Fibroblast of pulmonary artery (primary cell): ENCODE measurements around the gene FKBP6.
A peak's percentile ranks its signal among the peaks of the same experiment; 100 is the strongest.
"Not testable (repeated sequence)": the region's sequence is repeated elsewhere in the genome, so short reads cannot be mapped to it uniquely, and the experiment has no call there.

Experiments
- DNase-seq: peaks from one replicate; pipeline ENCODE4 v3.0.0-alpha.2; 2010; ENCODE audit warnings: low read depth
- H3K4me3 ChIP-seq: replicated peaks from 2 replicates; pipeline ENCODE4 v1.5.1; 2011; ENCODE audit warnings: low read depth, mild to moderate bottlenecking, control low read depth, low read length, moderate library complexity
- TF ChIP-seq, protein P1 (sequence below): IDR thresholded peaks from 2 replicates; pipeline ENCODE4 v1.5.1; 2011; ENCODE audit warnings: mild to moderate bottlenecking, control low read depth, low read length, inconsistent platforms; ENCODE audit errors: missing control alignments

FKBP6 gene

DNA sequence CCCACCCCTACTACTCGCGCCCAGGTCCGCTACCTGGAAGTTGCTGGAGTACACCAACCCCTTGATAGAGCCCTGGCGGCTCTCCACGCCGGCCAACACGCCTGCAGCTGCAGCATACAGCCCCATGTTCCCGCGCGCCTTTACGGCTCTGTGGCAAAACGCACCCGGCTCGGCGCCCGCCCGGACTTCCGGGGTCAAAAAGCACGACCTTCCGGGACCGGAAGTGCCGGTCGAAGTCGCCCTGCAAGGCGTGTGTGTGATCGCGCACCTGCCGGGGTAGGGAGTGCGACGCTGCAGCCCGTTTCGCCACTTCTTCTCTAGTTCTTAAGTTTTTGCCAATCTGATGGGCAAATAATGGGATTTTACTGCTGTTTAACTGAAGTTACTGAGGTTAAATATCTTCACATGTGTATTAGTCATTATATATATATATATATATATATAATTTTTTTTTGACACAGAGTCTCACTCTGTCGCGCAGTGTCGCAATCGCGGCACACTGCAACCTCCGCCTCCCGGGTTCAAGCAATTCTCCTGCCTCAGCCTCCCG is 19.2 kb upstream of the FKBP6 start, which contains the start of gene NSUN5:
TSS of gene NSUN5 (minus strand) at position 162 of the 550 bp plus-strand sequence. CDS start at position 126, 36 bp downstream.
- DNase-seq: peak; percentile 62
- TF ChIP-seq, protein P1, sequence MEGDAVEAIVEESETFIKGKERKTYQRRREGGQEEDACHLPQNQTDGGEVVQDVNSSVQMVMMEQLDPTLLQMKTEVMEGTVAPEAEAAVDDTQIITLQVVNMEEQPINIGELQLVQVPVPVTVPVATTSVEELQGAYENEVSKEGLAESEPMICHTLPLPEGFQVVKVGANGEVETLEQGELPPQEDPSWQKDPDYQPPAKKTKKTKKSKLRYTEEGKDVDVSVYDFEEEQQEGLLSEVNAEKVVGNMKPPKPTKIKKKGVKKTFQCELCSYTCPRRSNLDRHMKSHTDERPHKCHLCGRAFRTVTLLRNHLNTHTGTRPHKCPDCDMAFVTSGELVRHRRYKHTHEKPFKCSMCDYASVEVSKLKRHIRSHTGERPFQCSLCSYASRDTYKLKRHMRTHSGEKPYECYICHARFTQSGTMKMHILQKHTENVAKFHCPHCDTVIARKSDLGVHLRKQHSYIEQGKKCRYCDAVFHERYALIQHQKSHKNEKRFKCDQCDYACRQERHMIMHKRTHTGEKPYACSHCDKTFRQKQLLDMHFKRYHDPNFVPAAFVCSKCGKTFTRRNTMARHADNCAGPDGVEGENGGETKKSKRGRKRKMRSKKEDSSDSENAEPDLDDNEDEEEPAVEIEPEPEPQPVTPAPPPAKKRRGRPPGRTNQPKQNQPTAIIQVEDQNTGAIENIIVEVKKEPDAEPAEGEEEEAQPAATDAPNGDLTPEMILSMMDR: no peak

DNA sequence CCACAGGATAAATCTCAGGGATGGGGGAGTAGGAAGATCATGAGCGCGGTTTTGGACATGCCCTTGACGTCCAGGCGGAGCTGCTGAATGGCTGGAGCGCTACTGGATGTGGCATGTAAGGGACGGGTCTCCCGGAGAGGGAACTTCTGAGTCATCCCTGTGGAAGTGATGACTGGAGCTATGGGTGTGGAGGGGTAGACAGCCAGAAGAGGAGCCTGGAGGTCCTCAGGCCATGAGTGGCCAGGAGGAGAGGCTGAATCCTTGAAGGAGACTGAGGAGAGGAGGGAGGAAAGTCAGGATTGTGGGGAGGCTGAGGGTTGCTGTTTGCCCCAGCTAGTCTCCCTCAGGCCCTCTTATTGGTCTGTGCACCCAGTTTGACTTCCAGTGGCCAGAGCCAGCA is 16.5 kb upstream of the FKBP6 start:
- H3K4me3 ChIP-seq, DNase-seq: not testable (repeated sequence)

More for the DNA sequence above, 19.2 kb upstream of the FKBP6 start, which contains the start of gene NSUN5:
- H3K4me3 ChIP-seq: peak within 1 kb of the TSS; percentile 57

DNA sequence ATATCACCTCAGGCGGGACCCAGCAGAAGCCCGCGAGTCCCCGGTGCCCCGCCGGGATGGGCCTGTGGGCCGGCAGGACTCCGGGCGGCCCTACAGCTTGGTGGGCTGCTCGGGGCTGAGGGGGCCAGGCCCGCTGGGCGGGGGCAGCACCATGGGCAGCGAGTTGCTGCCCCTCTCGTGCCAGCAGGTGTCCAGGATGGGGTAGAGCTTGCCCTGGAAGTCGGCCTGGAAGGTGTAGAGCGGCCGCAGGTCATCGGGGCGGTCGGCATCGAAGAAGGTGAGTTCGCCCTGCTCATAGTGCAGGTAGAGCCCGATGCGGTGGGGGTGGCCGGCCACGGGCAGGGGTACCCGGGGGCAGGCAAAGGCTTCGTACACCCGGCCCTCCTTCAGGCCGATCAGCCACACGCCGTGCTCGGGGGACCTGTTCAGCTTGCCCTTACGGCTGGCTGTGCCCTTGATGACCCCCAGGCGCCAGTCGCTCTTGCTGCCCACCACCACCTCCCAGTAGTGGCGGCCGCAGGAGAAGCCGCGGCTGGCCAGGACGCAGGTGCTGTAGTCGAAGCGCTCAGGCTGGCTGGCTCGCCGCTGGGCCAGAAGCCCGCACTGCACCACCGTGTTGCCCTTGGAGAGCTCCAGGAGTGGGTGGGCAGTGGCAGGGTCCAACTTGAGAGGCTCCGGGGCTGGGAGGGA is 15.0 kb upstream of the FKBP6 start:
- TF ChIP-seq, protein P1: no peak
- H3K4me3 ChIP-seq: no peak overlapping the region
- DNase-seq: no peak

DNA sequence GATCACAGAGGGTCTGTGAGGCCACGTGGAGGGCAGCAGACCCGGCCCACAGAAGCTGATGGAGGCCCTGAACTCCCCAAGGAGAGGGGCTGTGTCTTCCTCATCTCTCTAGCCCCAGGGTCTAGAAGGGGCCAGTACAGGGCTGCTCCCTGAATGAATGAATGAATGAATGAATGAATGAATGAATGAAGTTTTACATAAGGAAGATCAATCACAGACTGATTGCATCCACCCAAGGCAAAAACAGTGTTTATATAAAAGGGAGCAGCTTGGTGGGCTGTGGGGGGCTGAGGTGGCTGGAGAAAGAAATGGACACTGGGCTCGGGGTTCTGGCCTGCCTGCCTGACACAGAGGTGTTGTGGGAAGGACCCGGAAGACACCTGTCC is 14.4 kb upstream of the FKBP6 start:
- TF ChIP-seq, protein P1: no peak
- H3K4me3 ChIP-seq: no peak overlapping the region
- no peak for DNase-seq

DNA sequence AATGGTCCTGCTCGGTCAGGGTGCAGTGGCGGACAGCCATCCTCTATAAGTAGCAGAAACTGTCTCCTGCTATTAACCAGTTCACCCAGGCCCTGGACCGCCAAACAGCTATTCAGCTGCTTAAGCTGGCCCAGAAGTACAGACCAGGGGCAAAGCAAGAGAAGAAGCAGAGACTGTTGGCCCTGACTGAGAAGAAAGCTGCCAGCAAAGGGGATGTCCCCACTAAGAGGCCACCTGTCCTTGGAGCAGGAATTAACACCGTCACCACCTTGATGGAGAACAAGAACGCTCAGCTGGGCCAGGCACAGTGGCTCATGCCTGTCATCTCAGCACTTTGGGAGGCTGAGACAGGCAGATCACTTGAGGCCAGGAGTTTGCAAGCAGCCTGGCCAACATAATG is 13.7 kb upstream of the FKBP6 start:
- no peak for DNase-seq
- TF ChIP-seq, protein P1: no peak
- H3K4me3 ChIP-seq: no peak overlapping the region

DNA sequence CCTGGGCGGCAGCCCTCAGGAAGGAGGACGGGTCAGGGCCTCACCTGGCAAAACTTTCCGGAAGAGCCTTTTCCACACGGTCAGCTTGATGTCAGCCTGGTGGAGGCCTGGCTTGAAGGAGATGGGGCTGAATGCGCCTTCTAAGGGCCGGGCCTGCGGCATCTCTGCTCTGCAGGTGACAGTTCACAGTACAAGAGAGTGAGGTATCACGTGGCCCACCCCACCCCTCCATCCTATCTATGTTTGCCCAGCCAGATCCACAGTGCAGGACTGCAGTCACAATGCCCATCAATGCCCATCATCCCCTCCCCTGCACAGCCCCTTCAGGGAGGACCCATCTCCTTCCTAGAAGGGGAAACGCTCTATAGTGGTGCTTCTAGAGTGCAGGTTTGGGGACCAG is 11.4 kb upstream of the FKBP6 start:
- DNase-seq: no peak
- no peak overlapping the region for H3K4me3 ChIP-seq
- TF ChIP-seq, protein P1: no peak

DNA sequence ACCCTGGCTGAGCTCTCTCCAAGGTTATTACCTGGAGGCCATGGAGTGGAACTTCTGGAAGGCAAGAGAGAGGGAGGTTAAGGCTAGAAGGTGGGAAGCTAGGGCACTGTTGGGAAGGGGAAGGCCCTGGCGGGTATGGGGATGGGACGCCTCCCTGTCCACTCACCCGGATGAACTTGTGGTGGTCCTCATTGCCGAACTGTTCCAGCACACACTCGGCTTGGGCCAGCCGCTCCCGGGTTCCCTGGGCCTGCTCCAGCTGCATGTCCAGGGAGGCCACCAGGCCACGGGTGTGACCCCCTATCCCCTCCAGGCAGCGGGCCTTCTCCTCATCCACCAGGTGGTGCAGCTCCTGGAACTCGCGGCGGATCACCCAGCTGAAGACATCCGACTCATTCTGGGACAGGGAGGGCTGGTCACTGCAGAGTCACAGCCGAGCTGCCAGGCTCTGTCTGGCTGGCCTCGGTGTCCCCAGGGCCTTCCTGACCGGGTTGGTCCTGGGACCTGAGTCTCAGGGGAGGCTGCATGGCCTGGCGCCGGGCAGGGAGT is 9.2 kb upstream of the FKBP6 start:
- H3K4me3 ChIP-seq, DNase-seq: not testable (repeated sequence)

DNA sequence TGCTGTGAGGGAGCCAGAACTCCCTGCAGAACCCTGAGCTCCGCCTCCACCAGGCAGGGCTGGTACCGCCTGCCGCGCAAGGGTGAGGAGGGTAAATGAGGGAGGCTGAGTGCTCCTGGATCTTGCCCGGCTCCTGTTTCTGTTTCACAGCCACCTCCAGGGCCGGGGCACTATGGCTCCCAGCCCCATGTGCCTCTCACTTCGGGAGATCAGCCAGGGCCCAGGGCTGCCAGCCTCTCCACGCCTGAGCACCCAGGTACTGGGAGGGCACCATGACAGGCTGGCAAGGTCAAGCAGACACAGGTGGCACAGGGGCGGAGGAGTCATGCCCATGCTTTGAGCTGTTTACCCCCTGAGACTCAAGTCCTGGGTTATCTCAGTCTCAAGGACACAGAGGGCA is 8.4 kb upstream of the FKBP6 start:
- not testable (repeated sequence) for DNase-seq, H3K4me3 ChIP-seq

DNA sequence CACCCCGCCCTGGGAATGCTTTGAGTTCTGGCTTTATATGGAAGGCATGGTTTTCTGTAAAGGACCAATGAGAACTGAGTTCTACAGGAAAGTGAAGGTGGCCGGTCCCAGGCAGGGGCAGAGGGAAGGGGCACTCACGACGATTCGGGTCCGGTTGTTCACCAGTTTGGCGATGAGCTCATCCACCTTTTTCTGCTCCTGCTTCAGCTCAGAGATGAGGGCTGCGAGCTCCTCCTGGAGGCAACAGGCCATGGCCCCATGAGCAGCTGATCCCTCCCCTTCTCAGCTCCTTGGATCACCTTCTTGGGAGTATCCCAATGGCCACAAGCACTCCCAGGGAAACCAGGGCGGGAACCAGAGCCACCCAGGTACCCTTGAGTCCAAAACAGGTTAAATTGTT is 8.0 kb upstream of the FKBP6 start:
- not testable (repeated sequence) for H3K4me3 ChIP-seq, DNase-seq

DNA sequence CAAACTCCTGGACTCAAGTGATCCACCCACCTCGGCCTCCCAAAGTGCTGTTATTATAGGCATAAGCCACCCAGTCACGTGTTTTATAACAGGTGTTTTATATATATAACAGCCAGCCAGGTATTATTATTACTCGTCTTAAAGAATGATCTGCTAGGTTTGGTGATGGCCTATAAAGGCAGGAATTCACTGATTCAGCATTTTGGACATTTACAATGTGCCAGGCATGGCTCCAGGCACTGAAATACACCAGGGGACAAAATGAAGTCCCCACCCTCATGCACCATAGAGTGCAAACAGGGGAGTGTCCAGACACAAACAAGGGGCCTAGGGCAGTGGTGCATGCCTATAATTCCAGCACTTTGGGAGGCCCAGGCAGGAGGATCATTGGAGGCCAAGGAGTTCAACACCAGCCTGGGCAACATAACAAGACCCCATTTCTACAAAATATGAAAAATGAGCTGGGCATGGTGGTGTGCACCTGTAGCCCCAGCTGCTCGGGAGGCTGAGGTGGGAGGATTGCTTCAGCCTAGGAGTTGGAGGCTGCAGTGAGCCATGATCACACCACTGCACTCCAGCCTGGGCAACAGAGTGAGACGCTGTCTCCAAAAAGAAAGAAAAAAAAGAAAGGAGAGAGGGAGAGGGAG is 4.4 kb upstream of the FKBP6 start:
- H3K4me3 ChIP-seq, DNase-seq: not testable (repeated sequence)
